HG02852 (cell line): Measurements from ENCODE around the gene L3MBTL4.
A peak's percentile ranks its signal among the peaks of the same experiment; 100 is the strongest.
"Not testable (repeated sequence)": the region's sequence is repeated elsewhere in the genome, so short reads cannot be mapped to it uniquely, and the experiment has no call there.

Experiments
- ATAC-seq: cut with Tn5 transposase; IDR thresholded peaks from one replicate; pipeline ENCODE4 v1.9.1; 2021; ENCODE audit warnings: mild to moderate bottlenecking, moderate library complexity; ENCODE audit not compliant: unreplicated experiment

The L3MBTL4 gene

GRCh38 chr18:6055711-6056110 lies 359.0 kb downstream of the L3MBTL4 start:
- no peak for ATAC-seq

- no peak for ATAC-seq
Measured at GRCh38 chr18:6054256-6054842, 360.4 kb downstream of the L3MBTL4 start.

- no peak for ATAC-seq
Measured at GRCh38 chr18:6052449-6052913, 362.2 kb downstream of the L3MBTL4 start.

GRCh38 chr18:6047596-6047995 lies 367.1 kb downstream of the L3MBTL4 start:
- not testable (repeated sequence) for ATAC-seq

GRCh38 chr18:6044773-6045172 lies 369.9 kb downstream of the L3MBTL4 start:
- no peak for ATAC-seq

- no peak for ATAC-seq
Measured at GRCh38 chr18:6044319-6044718, 370.4 kb downstream of the L3MBTL4 start.

- no peak for ATAC-seq
Measured at GRCh38 chr18:6039055-6039454, 375.7 kb downstream of the L3MBTL4 start.

GRCh38 chr18:6031442-6031841 lies 383.3 kb downstream of the L3MBTL4 start:
- ATAC-seq = no peak

GRCh38 chr18:6031002-6031401 lies 383.7 kb downstream of the L3MBTL4 start:
- peak; percentile 57 for ATAC-seq

- no peak for ATAC-seq
Measured at GRCh38 chr18:6024745-6025248, 389.9 kb downstream of the L3MBTL4 start.

GRCh38 chr18:6023551-6023950 lies 391.2 kb downstream of the L3MBTL4 start:
- no peak for ATAC-seq

GRCh38 chr18:6022845-6023244 lies 391.9 kb downstream of the L3MBTL4 start:
- no peak for ATAC-seq

- ATAC-seq = no peak
Measured at GRCh38 chr18:6022074-6022444, 392.7 kb downstream of the L3MBTL4 start.

GRCh38 chr18:6021306-6022073 lies 393.2 kb downstream of the L3MBTL4 start:
- no peak for ATAC-seq

- no peak for ATAC-seq
Measured at GRCh38 chr18:6018671-6019070, 396.0 kb downstream of the L3MBTL4 start.

GRCh38 chr18:6017171-6017570 lies 397.5 kb downstream of the L3MBTL4 start:
- ATAC-seq = no peak

- ATAC-seq = no peak
Measured at GRCh38 chr18:6015364-6015763, 399.3 kb downstream of the L3MBTL4 start.

- no peak for ATAC-seq
Measured at GRCh38 chr18:6013171-6013810, 401.4 kb downstream of the L3MBTL4 start.

GRCh38 chr18:6010921-6011320 lies 403.8 kb downstream of the L3MBTL4 start:
- no peak for ATAC-seq

GRCh38 chr18:6010284-6010683 lies 404.4 kb downstream of the L3MBTL4 start:
- no peak for ATAC-seq

- ATAC-seq = no peak
Measured at GRCh38 chr18:6009756-6010155, 405.0 kb downstream of the L3MBTL4 start.

- ATAC-seq = peak; percentile 97
Measured at GRCh38 chr18:6004683-6005082, 410.0 kb downstream of the L3MBTL4 start.
